GM12878 (cell line): ENCODE results near the gene HOXD1. TPM values are rescaled to one million over a fixed set of nuclear protein-coding genes. Genes with fewer than 3 reads are reported as not detected.

Source experiments
- ATAC-seq: fragments of 200-7000 bp; cut with Tn5 transposase; 3 replicates; pipeline ENCODE4 v1.9.1; 2020; ENCODE audit warnings: mild to moderate bottlenecking, moderate library complexity
- BruUV-seq: library from RNA; stranded (reverse); fragments of 400-500 nt; replicated peaks from 2 replicates; lab custom pipeline; 2021; lab: Mats Ljungman, UMichigan
- CTCF ChIA-PET: fragments of 300-600 bp; sonication (Branson Sonifier 250); formaldehyde crosslinking; extraction: SDS; loops from one replicate; lab custom pipeline; 2021; ENCODE audit warnings: inconsistent platforms; lab: Yijun Ruan, JAX
- POLR2A ChIA-PET: fragments of 350-600 bp; formaldehyde crosslinking; extraction: SDS; loops from one replicate; lab custom pipeline; 2021; ENCODE audit warnings: inconsistent platforms; lab: Charles Lee
- RAD21 ChIA-PET: fragments of 300-600 bp; sonication (Branson Sonifier 250); formaldehyde crosslinking; loops from one replicate; lab custom pipeline; 2023; ENCODE audit warnings: antibody characterized with exemption; ENCODE audit not compliant: unreplicated experiment; lab: Charles Lee
- SMC1A ChIA-PET: fragments of 300-600 bp; sonication (Branson Sonifier 250); formaldehyde crosslinking; loops from one replicate; lab custom pipeline; 2023; ENCODE audit not compliant: unreplicated experiment, uncharacterized antibody; lab: Charles Lee
- DNase-seq: peaks from one replicate; pipeline ENCODE4 v3.0.0-alpha.2; 2011; ENCODE audit warnings: low read depth, low spot score
- FAIRE-seq: peaks from 3 replicates; lab custom pipeline; 2011; peaks lifted over from hg19 to GRCh38; lab: Jason Lieb, UNC
- H2AFZ ChIP-seq: 2 replicates; pipeline ENCODE4 v1.6.0; 2011; ENCODE audit warnings: low read depth, low read length, control low read depth; ENCODE audit not compliant: control insufficient read depth
- H3K27ac ChIP-seq: 2 replicates; pipeline ENCODE4 v1.5.1; 2011; ENCODE audit warnings: control low read depth; ENCODE audit not compliant: control insufficient read depth, insufficient read depth
- H3K27me3 ChIP-seq, 2 experiments: replicated peaks in 1 of 2; 2 replicates each; pipeline versions ENCODE4 v1.6.0 to v1.6.1; 2011; ENCODE audit warnings: low read length in 1 of 2; ENCODE audit not compliant: control insufficient read depth in 2 of 2, insufficient read depth in 2 of 2
- H3K36me3 ChIP-seq, 2 experiments: 2 replicates each; pipeline ENCODE4 v1.5.1; 2011; ENCODE audit warnings: low read length in 1 of 2; ENCODE audit not compliant: control insufficient read depth in 2 of 2, insufficient read depth in 2 of 2
- H3K4me1 ChIP-seq: 2 replicates; pipeline ENCODE4 v1.6.1; 2011; ENCODE audit warnings: mild to moderate bottlenecking, low read length, moderate library complexity, mixed read lengths; ENCODE audit not compliant: control insufficient read depth, insufficient read depth
- H3K4me2 ChIP-seq: 2 replicates; pipeline ENCODE4 v1.6.0; 2011; ENCODE audit warnings: control low read depth; ENCODE audit not compliant: control insufficient read depth, insufficient read depth
- H3K4me3 ChIP-seq: fragments of 200-600 bp; sonication (generic); 2 replicates; pipeline ENCODE4 v1.5.1; 2016
- H3K79me2 ChIP-seq: 2 replicates; pipeline ENCODE4 v1.6.0; 2011; ENCODE audit warnings: low read length; ENCODE audit not compliant: control insufficient read depth, insufficient read depth
- H3K9ac ChIP-seq: 2 replicates; pipeline ENCODE4 v1.8.0; 2011; ENCODE audit warnings: low read length, control low read depth, mixed read lengths; ENCODE audit not compliant: control insufficient read depth, insufficient read depth
- H3K9me3 ChIP-seq: replicated peaks from 3 replicates; pipeline ENCODE4 v1.5.1; 2011; ENCODE audit warnings: mild to moderate bottlenecking, low read length; ENCODE audit not compliant: control insufficient read depth, insufficient read depth
- H4K20me1 ChIP-seq: 2 replicates; pipeline ENCODE4 v1.6.0; 2011; ENCODE audit not compliant: control insufficient read depth, insufficient read depth
- JUNB ChIP-seq: IDR thresholded peaks from 2 replicates; pipeline ENCODE4 v1.6.1; 2016; ENCODE audit warnings: antibody characterized with exemption, mild to moderate bottlenecking
- STAT3 ChIP-seq: IDR thresholded peaks from 2 replicates; pipeline ENCODE4 v1.6.1; 2011; ENCODE audit warnings: low read depth, low read length, improper control_type of control experiment
- SUZ12 ChIP-seq: fragments of 200-600 bp; sonication (generic); IDR thresholded peaks from one replicate; pipeline ENCODE4 v1.6.1; 2018; ENCODE audit warnings: antibody characterized with exemption, mild to moderate bottlenecking; ENCODE audit not compliant: unreplicated experiment
- TCF7 ChIP-seq: IDR thresholded peaks from 2 replicates; pipeline ENCODE4 v1.6.1; 2014; ENCODE audit warnings: antibody characterized with exemption, borderline replicate concordance
- in situ Hi-C: fragments of 300-500 bp; cut with MboI; formaldehyde crosslinking; loops from 9 replicates; pipeline ENCODE4 v1.14.3; 2018; ENCODE audit warnings: mixed read lengths
- intact Hi-C: fragments of 100-400 bp; cut with micrococcal nuclease; formaldehyde crosslinking; loops from one replicate; pipeline ENCODE4 v1.14.2; 2022; ENCODE audit not compliant: unreplicated experiment
- polyA plus RNA-seq, 11 experiments: library from polyadenylated mRNA; depleted of rRNA in 4 of 11; unstranded in 6 of 11; stranded (reverse) in 5 of 11; fragments of >200 nt; fragmentation: Nextera tagmentation in 4 of 11; fragmentation: Illumina TruSeq in 1 of 11; extraction: Ambion mirVana in 4 of 11; extraction: Trizol in 1 of 11; gene quantifications; 1 replicate in 1 of 11; 2 replicates in 10 of 11; pipeline versions ENCODE4 v1.2.1 to v1.2.3, GENCODE V29; 2011 to 2016; ENCODE audit warnings: inconsistent platforms in 2 of 11, missing spikeins in 2 of 11, low read depth in 1 of 11
- total RNA-seq, 4 experiments: library from RNA; depleted of rRNA in 3 of 4; stranded (reverse); fragments of >200 nt in 3 of 4; fragmentation: Illumina TruSeq in 1 of 4; extraction: Trizol in 1 of 4; gene quantifications; 2 replicates each; pipeline versions ENCODE4 v1.2.1 to v1.2.3, GENCODE V29; 2013 to 2021
- TF ChIP-seq, protein P1 (sequence below): IDR thresholded peaks from 2 replicates; pipeline ENCODE4 v1.6.1; 2012; ENCODE audit warnings: improper control_type of control experiment, low read depth, low read length; ENCODE audit not compliant: insufficient replicate concordance
- TF ChIP-seq, protein P2 (sequence below): IDR thresholded peaks from 2 replicates; pipeline ENCODE4 v1.6.1; 2011; ENCODE audit warnings: borderline replicate concordance, low read depth, mild to moderate bottlenecking, moderate library complexity, low read length; ENCODE audit not compliant: insufficient read depth, poor library complexity, severe bottlenecking
- TF ChIP-seq, protein P3 (sequence below): fragments of 450-650 bp; IDR thresholded peaks from 2 replicates; pipeline ENCODE4 v1.6.1; 2018; ENCODE audit warnings: mild to moderate bottlenecking, low read depth, moderate library complexity; ENCODE audit not compliant: partially characterized antibody
- TF ChIP-seq, protein P4 (sequence below): fragments of 450-650 bp; formaldehyde crosslinking; IDR thresholded peaks from 2 replicates; pipeline ENCODE4 v1.4.0; 2020; ENCODE audit warnings: mild to moderate bottlenecking, moderate library complexity

HOXD1 gene
- total and polyA plus RNA-seq, 10 of the 15 experiments (the other 5 are each of a cell fraction or from before 2014, with no cell fraction given) = not detected

DNA sequence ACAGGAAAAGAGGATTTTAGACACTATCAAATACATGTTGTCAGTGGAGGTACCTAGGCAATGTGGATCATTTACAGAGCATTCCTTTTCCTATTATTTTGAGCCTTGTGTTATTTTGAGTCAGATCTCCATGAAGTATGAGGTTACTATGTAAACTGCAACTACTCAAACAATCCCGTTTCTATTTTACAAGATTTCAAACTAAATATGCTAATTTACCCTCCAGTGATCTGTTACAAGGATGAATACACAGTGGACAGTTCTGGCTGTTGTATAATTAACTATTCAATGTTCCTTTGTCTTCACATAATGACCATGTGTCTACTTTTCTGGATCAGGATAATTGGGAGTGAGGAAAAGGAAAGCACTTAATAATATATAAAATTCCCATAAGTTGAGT, 4.6 kb downstream of the HOXD1 start (continued):
- TF ChIP-seq, protein P1, sequence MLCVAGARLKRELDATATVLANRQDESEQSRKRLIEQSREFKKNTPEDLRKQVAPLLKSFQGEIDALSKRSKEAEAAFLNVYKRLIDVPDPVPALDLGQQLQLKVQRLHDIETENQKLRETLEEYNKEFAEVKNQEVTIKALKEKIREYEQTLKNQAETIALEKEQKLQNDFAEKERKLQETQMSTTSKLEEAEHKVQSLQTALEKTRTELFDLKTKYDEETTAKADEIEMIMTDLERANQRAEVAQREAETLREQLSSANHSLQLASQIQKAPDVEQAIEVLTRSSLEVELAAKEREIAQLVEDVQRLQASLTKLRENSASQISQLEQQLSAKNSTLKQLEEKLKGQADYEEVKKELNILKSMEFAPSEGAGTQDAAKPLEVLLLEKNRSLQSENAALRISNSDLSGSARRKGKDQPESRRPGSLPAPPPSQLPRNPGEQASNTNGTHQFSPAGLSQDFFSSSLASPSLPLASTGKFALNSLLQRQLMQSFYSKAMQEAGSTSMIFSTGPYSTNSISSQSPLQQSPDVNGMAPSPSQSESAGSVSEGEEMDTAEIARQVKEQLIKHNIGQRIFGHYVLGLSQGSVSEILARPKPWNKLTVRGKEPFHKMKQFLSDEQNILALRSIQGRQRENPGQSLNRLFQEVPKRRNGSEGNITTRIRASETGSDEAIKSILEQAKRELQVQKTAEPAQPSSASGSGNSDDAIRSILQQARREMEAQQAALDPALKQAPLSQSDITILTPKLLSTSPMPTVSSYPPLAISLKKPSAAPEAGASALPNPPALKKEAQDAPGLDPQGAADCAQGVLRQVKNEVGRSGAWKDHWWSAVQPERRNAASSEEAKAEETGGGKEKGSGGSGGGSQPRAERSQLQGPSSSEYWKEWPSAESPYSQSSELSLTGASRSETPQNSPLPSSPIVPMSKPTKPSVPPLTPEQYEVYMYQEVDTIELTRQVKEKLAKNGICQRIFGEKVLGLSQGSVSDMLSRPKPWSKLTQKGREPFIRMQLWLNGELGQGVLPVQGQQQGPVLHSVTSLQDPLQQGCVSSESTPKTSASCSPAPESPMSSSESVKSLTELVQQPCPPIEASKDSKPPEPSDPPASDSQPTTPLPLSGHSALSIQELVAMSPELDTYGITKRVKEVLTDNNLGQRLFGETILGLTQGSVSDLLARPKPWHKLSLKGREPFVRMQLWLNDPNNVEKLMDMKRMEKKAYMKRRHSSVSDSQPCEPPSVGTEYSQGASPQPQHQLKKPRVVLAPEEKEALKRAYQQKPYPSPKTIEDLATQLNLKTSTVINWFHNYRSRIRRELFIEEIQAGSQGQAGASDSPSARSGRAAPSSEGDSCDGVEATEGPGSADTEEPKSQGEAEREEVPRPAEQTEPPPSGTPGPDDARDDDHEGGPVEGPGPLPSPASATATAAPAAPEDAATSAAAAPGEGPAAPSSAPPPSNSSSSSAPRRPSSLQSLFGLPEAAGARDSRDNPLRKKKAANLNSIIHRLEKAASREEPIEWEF = no peak
- TF ChIP-seq TCF7 = no peak

DNA sequence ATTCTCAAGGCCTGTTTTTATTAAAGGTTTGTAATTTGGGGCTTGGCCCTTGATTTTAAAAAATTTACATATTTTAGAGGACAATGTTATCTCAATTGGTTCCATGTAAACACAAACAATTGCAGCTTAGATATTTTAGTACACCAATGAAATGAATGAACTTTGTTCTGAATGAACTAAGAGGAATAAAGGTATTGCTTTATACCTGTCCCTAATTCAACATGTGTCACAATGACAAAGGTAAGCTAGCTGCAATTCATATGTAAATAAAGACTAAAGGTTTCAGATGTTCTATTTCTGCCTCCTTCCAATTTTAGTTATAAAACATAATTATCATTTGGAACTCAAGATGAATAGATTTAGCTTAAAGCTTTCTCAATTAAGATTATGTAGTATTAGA, 11.4 kb downstream of the HOXD1 start:
- H3K9ac ChIP-seq = no peak overlapping the region
- no peaks in the 10 kb centered on the region; a peak in 1 of 4 replicates for H3K27me3 ChIP-seq
- H3K4me1 ChIP-seq = no peaks in the 10 kb centered on the region
- H3K27ac ChIP-seq = no peak overlapping the region
- POLR2A ChIA-PET = interaction anchor here (0.6 kb wide), 1 partner anchor 43 kb away, joined by 3 read pairs; no protein-coding TSS in a partner anchor
- no peak for DNase-seq
- RAD21 ChIA-PET = interaction anchor here (1.1 to 2.1 kb wide), 2 partner anchors 13 to 255 kb away, joined by 4 to 5 read pairs; no protein-coding TSS in a partner anchor
- no TSS peak for BruUV-seq
- no peak overlapping the region for H2AFZ ChIP-seq
- in situ Hi-C loops = no loop called here
- intact Hi-C loops = no loop called here
- H3K79me2 ChIP-seq = no peaks in the 10 kb centered on the region
- CTCF ChIA-PET = no interaction called here
- no peak for FAIRE-seq
- no peaks in the 10 kb centered on the region for H3K9me3 ChIP-seq
- H3K36me3 ChIP-seq = no peaks in the 10 kb centered on the region
- H4K20me1 ChIP-seq = no peaks in the 10 kb centered on the region
- no peak overlapping the region for H3K4me3 ChIP-seq
- no peak for ATAC-seq
- SMC1A ChIA-PET = interaction anchor here (0.6 to 1.4 kb wide), 7 partner anchors 12 to 1934 kb away, joined by 3 to 4 read pairs (median 3); no protein-coding TSS in a partner anchor
- no peak overlapping the region for H3K4me2 ChIP-seq
- no peak for TF ChIP-seq SUZ12
- TF ChIP-seq, protein P2, sequence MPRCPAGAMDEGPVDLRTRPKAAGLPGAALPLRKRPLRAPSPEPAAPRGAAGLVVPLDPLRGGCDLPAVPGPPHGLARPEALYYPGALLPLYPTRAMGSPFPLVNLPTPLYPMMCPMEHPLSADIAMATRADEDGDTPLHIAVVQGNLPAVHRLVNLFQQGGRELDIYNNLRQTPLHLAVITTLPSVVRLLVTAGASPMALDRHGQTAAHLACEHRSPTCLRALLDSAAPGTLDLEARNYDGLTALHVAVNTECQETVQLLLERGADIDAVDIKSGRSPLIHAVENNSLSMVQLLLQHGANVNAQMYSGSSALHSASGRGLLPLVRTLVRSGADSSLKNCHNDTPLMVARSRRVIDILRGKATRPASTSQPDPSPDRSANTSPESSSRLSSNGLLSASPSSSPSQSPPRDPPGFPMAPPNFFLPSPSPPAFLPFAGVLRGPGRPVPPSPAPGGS = no peak
- TF ChIP-seq, protein P3, sequence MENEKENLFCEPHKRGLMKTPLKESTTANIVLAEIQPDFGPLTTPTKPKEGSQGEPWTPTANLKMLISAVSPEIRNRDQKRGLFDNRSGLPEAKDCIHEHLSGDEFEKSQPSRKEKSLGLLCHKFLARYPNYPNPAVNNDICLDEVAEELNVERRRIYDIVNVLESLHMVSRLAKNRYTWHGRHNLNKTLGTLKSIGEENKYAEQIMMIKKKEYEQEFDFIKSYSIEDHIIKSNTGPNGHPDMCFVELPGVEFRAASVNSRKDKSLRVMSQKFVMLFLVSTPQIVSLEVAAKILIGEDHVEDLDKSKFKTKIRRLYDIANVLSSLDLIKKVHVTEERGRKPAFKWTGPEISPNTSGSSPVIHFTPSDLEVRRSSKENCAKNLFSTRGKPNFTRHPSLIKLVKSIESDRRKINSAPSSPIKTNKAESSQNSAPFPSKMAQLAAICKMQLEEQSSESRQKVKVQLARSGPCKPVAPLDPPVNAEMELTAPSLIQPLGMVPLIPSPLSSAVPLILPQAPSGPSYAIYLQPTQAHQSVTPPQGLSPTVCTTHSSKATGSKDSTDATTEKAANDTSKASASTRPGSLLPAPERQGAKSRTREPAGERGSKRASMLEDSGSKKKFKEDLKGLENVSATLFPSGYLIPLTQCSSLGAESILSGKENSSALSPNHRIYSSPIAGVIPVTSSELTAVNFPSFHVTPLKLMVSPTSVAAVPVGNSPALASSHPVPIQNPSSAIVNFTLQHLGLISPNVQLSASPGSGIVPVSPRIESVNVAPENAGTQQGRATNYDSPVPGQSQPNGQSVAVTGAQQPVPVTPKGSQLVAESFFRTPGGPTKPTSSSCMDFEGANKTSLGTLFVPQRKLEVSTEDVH = no peak
- TF ChIP-seq, protein P4, sequence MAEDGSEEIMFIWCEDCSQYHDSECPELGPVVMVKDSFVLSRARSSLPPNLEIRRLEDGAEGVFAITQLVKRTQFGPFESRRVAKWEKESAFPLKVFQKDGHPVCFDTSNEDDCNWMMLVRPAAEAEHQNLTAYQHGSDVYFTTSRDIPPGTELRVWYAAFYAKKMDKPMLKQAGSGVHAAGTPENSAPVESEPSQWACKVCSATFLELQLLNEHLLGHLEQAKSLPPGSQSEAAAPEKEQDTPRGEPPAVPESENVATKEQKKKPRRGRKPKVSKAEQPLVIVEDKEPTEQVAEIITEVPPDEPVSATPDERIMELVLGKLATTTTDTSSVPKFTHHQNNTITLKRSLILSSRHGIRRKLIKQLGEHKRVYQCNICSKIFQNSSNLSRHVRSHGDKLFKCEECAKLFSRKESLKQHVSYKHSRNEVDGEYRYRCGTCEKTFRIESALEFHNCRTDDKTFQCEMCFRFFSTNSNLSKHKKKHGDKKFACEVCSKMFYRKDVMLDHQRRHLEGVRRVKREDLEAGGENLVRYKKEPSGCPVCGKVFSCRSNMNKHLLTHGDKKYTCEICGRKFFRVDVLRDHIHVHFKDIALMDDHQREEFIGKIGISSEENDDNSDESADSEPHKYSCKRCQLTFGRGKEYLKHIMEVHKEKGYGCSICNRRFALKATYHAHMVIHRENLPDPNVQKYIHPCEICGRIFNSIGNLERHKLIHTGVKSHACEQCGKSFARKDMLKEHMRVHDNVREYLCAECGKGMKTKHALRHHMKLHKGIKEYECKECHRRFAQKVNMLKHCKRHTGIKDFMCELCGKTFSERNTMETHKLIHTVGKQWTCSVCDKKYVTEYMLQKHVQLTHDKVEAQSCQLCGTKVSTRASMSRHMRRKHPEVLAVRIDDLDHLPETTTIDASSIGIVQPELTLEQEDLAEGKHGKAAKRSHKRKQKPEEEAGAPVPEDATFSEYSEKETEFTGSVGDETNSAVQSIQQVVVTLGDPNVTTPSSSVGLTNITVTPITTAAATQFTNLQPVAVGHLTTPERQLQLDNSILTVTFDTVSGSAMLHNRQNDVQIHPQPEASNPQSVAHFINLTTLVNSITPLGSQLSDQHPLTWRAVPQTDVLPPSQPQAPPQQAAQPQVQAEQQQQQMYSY = no peak
- no peak for TF ChIP-seq STAT3
- TF ChIP-seq JUNB = no peak
